ENCODE data around the gene GALNT1.

GALNT1 gene

DNA sequence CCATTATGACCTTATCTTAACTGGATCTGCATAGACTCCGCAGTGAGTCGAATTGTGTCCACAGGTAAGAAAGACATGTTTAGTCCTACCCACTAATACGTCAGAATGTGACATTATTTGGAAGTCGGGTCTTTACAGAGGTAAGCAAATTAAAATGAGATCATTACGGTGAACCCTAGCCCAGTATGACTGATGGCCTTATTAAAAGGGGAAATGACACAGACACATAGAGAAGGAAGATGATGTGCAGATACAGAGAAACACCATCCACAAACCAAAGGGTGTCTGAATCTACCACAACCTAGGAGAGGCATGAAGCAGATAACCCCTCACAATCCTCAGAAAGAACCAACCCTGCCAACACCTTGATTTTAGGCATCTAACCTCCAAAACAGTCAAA lies 135.6 kb downstream of the GALNT1 start:
- Histone ChIP-seq H3K27ac (no peak overlapping the region), H3K4me1 (no peaks in the 10 kb centered on the region), H3K4me2 (no peak overlapping the region), H3K9ac (no peak overlapping the region), H3K9me3 (peaks cover 41% of the 10 kb centered on the region), H4K20me1 (no peaks in the 10 kb centered on the region), H3K4me3 (no peak overlapping the region), H3K27me3 (no peaks in the 10 kb centered on the region), H3K36me3 (peaks cover 28% of the 10 kb centered on the region; the same call in 1 of the 2 replicates)
- no peak for TF ChIP-seq Cebpa-rat (IDR thresholded peaks at IDR 0.05)

DNA sequence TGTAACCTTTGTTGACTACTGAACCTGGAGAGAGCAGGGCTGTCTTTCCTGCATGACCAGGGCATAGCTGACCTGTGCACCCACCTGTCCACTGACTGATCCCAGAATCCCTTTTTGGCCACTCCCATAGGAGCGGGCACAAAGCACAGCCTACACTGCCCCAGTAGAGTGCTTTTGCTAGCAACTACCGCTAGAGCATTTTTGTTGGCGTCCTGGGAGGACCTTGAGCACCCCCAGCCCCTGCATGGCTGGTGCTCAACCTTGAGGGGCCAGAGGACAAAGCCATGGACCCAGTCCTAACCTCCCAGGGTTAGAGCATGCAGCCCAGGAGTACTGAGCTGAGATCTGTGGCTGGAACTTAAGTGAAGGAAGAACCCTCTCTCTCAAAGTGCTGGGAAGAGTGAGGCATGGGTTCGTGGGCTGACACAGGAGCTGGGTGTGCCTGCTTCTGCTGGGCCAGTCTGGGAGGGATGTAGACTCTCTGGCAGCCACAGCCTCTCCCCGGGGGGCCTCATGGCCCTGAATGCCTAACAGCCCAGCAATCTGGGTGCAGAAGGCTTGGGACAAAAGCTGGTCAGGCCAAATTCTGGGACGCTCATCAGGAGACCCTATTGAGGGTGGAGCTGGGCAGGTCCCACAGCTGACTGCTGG lies 140.0 kb downstream of the GALNT1 start:
- no peak overlapping the region for H3K27ac ChIP-seq
- no peak overlapping the region for H3K4me3 ChIP-seq
- H4K20me1 ChIP-seq = no peaks in the 10 kb centered on the region
- H3K9ac ChIP-seq = no peak overlapping the region
- H3K27me3 ChIP-seq = no peaks in the 10 kb centered on the region
- no peaks in the 10 kb centered on the region for H3K36me3 ChIP-seq
- no peak overlapping the region for H3K4me2 ChIP-seq
- peaks cover 43% of the 10 kb centered on the region for H3K9me3 ChIP-seq
- no peak for TF ChIP-seq Cebpa-rat (IDR thresholded peaks at IDR 0.05)
- H3K4me1 ChIP-seq = no peaks in the 10 kb centered on the region

GRCh38 chr18:35728676-35729075 lies 147.1 kb downstream of the GALNT1 start:
- H3K9me3 ChIP-seq = peaks cover 4% of the 10 kb centered on the region; the same call in 1 of the 2 replicates
- no peaks in the 10 kb centered on the region for H3K27me3 ChIP-seq
- no peak overlapping the region for H3K27ac ChIP-seq
- H3K4me2 ChIP-seq = no peak overlapping the region
- no peak overlapping the region for H3K4me3 ChIP-seq
- H3K36me3 ChIP-seq = no peaks in the 10 kb centered on the region
- TF ChIP-seq Cebpa-rat (IDR thresholded peaks at IDR 0.05) = no peak
- no peaks in the 10 kb centered on the region for H4K20me1 ChIP-seq
- no peak overlapping the region for H3K9ac ChIP-seq
- H3K4me1 ChIP-seq = no peaks in the 10 kb centered on the region

DNA sequence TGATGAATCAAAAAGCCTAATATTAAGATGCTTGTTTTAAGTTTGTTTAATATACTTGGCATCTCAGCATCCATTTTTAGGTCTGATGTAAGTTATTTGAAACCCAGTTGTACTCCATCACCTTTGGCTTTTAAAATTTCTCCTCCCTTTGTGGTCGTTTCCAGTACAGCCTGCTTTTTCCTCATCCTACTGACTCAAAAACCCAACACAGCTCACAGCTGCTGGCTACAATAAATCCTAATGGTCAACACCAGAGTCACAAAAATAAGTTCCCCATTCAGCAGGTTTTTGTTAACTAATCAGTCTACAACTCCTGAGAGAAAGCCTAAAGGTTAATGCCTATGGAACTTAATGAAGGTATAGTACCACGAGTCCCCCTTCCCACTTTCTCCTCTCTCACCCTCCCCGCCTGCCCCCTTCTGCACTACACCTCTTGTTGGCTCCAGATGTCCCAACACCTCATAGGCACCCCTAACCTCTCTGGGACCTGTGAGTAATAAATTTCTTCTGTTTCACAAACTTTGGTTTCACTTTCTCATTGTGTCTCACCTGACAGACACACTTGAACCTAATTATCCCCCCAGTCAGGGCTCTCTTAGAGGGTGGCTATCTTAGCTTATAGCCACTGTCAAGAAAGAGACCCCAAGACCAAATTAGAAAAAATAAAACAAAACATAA lies 148.6 kb downstream of the GALNT1 start:
- Histone ChIP-seq H3K27me3 (no peaks in the 10 kb centered on the region), H3K4me1 (no peaks in the 10 kb centered on the region), H3K36me3 (no peaks in the 10 kb centered on the region), H3K4me3 (no peak overlapping the region), H3K9ac (no peak overlapping the region), H4K20me1 (no peaks in the 10 kb centered on the region), H3K27ac (no peak overlapping the region), H3K9me3 (no peaks in the 10 kb centered on the region), H3K4me2 (no peak overlapping the region)
- TF ChIP-seq Cebpa-rat (IDR thresholded peaks at IDR 0.05) = no peak

- no peaks in the 10 kb centered on the region for H3K9me3 ChIP-seq
- no peak overlapping the region for H3K4me3 ChIP-seq
- no peaks in the 10 kb centered on the region for H4K20me1 ChIP-seq
- no peak overlapping the region for H3K9ac ChIP-seq
- H3K27me3 ChIP-seq = no peaks in the 10 kb centered on the region
- TF ChIP-seq Cebpa-rat (IDR thresholded peaks at IDR 0.05) = no peak
- H3K36me3 ChIP-seq = no peaks in the 10 kb centered on the region
- H3K4me1 ChIP-seq = no peaks in the 10 kb centered on the region
- H3K4me2 ChIP-seq = no peak overlapping the region
- no peak overlapping the region for H3K27ac ChIP-seq
Observed at GRCh38 chr18:35730691-35731370, 149.3 kb downstream of the GALNT1 start.

- no peak overlapping the region for H3K27ac ChIP-seq
Observed at GRCh38 chr18:35731701-35732100, 150.2 kb downstream of the GALNT1 start.

GRCh38 chr18:35732162-35732561 lies 150.6 kb downstream of the GALNT1 start:
- no peaks in the 10 kb centered on the region for H3K36me3 ChIP-seq
- no peak overlapping the region for H3K27ac ChIP-seq
- H3K4me2 ChIP-seq = no peak overlapping the region
- no peaks in the 10 kb centered on the region for H3K4me1 ChIP-seq
- no peaks in the 10 kb centered on the region for H3K27me3 ChIP-seq
- H3K9me3 ChIP-seq = no peaks in the 10 kb centered on the region
- H3K4me3 ChIP-seq = no peak overlapping the region
- no peaks in the 10 kb centered on the region for H4K20me1 ChIP-seq
- TF ChIP-seq Cebpa-rat (IDR thresholded peaks at IDR 0.05) = no peak
- H3K9ac ChIP-seq = no peak overlapping the region

More at GRCh38 chr18:35731701-35732100, 150.2 kb downstream of the GALNT1 start:
- Histone ChIP-seq H3K4me1 (no peaks in the 10 kb centered on the region), H3K9me3 (no peaks in the 10 kb centered on the region), H4K20me1 (no peaks in the 10 kb centered on the region), H3K9ac (no peak overlapping the region), H3K27me3 (no peaks in the 10 kb centered on the region), H3K4me3 (no peak overlapping the region), H3K36me3 (no peaks in the 10 kb centered on the region), H3K4me2 (no peak overlapping the region)
- no peak for TF ChIP-seq Cebpa-rat (IDR thresholded peaks at IDR 0.05)

DNA sequence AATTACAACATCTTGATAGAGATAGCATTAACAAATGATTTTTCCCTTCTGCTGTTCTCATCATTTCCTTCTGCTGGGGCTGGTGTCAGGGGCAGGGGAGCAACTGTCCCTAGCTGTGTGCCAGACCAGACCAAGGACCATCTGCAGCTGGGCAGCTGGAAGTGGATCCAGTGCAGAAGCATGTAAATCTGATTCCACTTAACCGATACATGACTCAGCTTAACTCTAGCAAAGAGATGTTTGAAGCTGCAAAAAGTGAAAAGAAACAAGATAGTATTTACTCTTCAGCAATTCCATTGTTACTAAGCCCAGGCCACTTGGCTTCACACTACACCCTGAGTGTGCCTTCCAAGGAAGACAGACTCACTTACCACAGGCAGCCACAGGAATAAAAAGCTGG lies 151.1 kb downstream of the GALNT1 start:
- H3K4me3 ChIP-seq = no peak overlapping the region
- H3K27ac ChIP-seq = no peak overlapping the region
- no peaks in the 10 kb centered on the region for H3K9me3 ChIP-seq
- TF ChIP-seq Cebpa-rat (IDR thresholded peaks at IDR 0.05) = no peak
- H3K27me3 ChIP-seq = no peaks in the 10 kb centered on the region
- H3K36me3 ChIP-seq = no peaks in the 10 kb centered on the region
- no peak overlapping the region for H3K4me2 ChIP-seq
- no peak overlapping the region for H3K9ac ChIP-seq
- H4K20me1 ChIP-seq = no peaks in the 10 kb centered on the region
- no peaks in the 10 kb centered on the region for H3K4me1 ChIP-seq

- H3K9ac ChIP-seq = no peak overlapping the region
- TF ChIP-seq Cebpa-rat (IDR thresholded peaks at IDR 0.05) = no peak
- no peaks in the 10 kb centered on the region for H3K9me3 ChIP-seq
- no peaks in the 10 kb centered on the region for H4K20me1 ChIP-seq
- H3K4me3 ChIP-seq = no peak overlapping the region
- no peaks in the 10 kb centered on the region for H3K4me1 ChIP-seq
- H3K27me3 ChIP-seq = no peaks in the 10 kb centered on the region
- H3K36me3 ChIP-seq = no peaks in the 10 kb centered on the region
- H3K27ac ChIP-seq = no peak overlapping the region
- no peak overlapping the region for H3K4me2 ChIP-seq
Observed at GRCh38 chr18:35733408-35733807, 151.9 kb downstream of the GALNT1 start.

DNA sequence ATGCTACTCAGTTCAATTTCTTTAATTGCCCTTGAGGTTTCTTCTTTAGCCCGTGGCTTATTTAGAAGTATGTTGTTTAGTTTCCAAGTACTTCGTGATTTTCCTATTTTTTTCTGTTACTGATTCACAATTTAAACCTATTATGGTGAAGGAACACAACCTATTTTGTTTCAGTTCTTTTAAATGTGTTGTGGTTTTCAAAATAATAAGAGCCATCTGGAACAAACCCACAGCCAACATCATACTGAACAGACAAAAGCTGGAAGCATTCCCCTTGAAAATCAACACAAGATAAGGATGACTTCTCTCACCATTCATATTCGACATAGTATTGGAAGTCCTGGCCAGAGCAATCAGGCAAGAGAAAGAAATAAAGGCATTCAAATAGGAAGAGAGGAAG lies 155.2 kb downstream of the GALNT1 start:
- no peaks in the 10 kb centered on the region for H3K4me1 ChIP-seq
- no peaks in the 10 kb centered on the region for H4K20me1 ChIP-seq
- H3K9me3 ChIP-seq = peaks cover 5% of the 10 kb centered on the region; the same call in 1 of the 2 replicates
- no peak overlapping the region for H3K9ac ChIP-seq
- H3K27me3 ChIP-seq = no peaks in the 10 kb centered on the region
- no peak for TF ChIP-seq Cebpa-rat (IDR thresholded peaks at IDR 0.05)
- H3K36me3 ChIP-seq = no peaks in the 10 kb centered on the region
- H3K27ac ChIP-seq = no peak overlapping the region
- H3K4me2 ChIP-seq = no peak overlapping the region
- no peak overlapping the region for H3K4me3 ChIP-seq

Measured in BLaER1 (cell line).